Renal cortex interstitium (tissue), 11 donors: ENCODE measurements around the gene C12orf42. TPM values are rescaled to one million over a fixed set of nuclear protein-coding genes. Genes with fewer than 3 reads are reported as not detected.

Source experiments
- DNase-seq, 11 donors: peaks; one replicate each; pipeline ENCODE4 v3.0.0-alpha.2; 2013; ENCODE audit warnings: low read depth in 9 of 11, low spot score in 4 of 11; ENCODE audit errors: extremely low read depth in 1 of 11
- polyA plus RNA-seq, 3 donors: library from polyadenylated mRNA; unstranded; fragments of 120-200 nt; gene quantifications; one replicate each; pipeline ENCODE4 v1.2.1, GENCODE V29; 2013; ENCODE audit not compliant: insufficient read length in 3 of 3

The C12orf42 gene
- polyA plus RNA-seq, 3 donors, result 0.13 TPM; not detected in 2

GRCh38 chr12:103501447-103501846 lies 5.7 kb upstream of the C12orf42 start:
- DNase-seq, result no peak

GRCh38 chr12:103499571-103499970 lies 3.8 kb upstream of the C12orf42 start:
- DNase-seq, result no peak

- no peak for DNase-seq
Observed at GRCh38 chr12:103498990-103499389, 3.2 kb upstream of the C12orf42 start.

- no peak for DNase-seq
Observed at GRCh38 chr12:103494734-103495468, 867 bp downstream of the C12orf42 start.

GRCh38 chr12:103494051-103494733 lies 1.6 kb downstream of the C12orf42 start:
- DNase-seq, result no peak

GRCh38 chr12:103493199-103493598 lies 2.6 kb downstream of the C12orf42 start:
- no peak for DNase-seq

GRCh38 chr12:103482365-103482764 lies 13.4 kb downstream of the C12orf42 start:
- DNase-seq, result no peak

GRCh38 chr12:103475073-103475472 lies 20.7 kb downstream of the C12orf42 start:
- DNase-seq, result no peak

- DNase-seq, result no peak
Observed at GRCh38 chr12:103470664-103471063, 25.1 kb downstream of the C12orf42 start.

- no peak for DNase-seq
Observed at GRCh38 chr12:103469719-103470118, 26.0 kb downstream of the C12orf42 start.

- DNase-seq, result no peak
Observed at GRCh38 chr12:103468837-103469236, 26.9 kb downstream of the C12orf42 start.

- no peak for DNase-seq
Observed at GRCh38 chr12:103462675-103463074, 33.1 kb downstream of the C12orf42 start.

- no peak for DNase-seq
Observed at GRCh38 chr12:103457471-103457870, 38.3 kb downstream of the C12orf42 start.

GRCh38 chr12:103456006-103456405 lies 39.8 kb downstream of the C12orf42 start:
- no peak for DNase-seq

- DNase-seq, result no peak
Observed at GRCh38 chr12:103455020-103455763, 40.6 kb downstream of the C12orf42 start.

- no peak for DNase-seq
Observed at GRCh38 chr12:103444983-103445382, 50.8 kb downstream of the C12orf42 start.

GRCh38 chr12:103442822-103443221 lies 52.9 kb downstream of the C12orf42 start:
- DNase-seq, result no peak

- no peak for DNase-seq
Observed at GRCh38 chr12:103442182-103442555, 53.6 kb downstream of the C12orf42 start.

GRCh38 chr12:103441437-103442181 lies 54.2 kb downstream of the C12orf42 start:
- no peak for DNase-seq
